Heart right ventricle (tissue), 16 donors: Measurements from ENCODE around the gene IFITM10. TPM values are rescaled to one million over a fixed set of nuclear protein-coding genes. Genes with fewer than 3 reads are reported as not detected.

Experiments
- ATAC-seq, 8 donors: fragments of 200-7000 bp; cut with Tn5 transposase; one replicate each; pipeline ENCODE4 v1.9.1; 2020; ENCODE audit warnings: mild to moderate bottlenecking in 8 of 8, moderate library complexity in 8 of 8, moderate number of reproducible peaks in 1 of 8
- DNase-seq, 2 donors: peaks; one replicate each; pipeline ENCODE4 v3.0.0-alpha.2; 2020
- H3K27ac ChIP-seq, 10 donors: fragments of 200-600 bp; sonication (generic) in 2 of 10; one replicate each; pipeline versions ENCODE4 v1.5.0 to v1.8.0; 2020 to 2022; ENCODE audit warnings: mild to moderate bottlenecking in 3 of 10
- H3K27me3 ChIP-seq, 7 donors: fragments of 200-600 bp; one replicate each; pipeline ENCODE4 v1.8.0; 2021 to 2022; ENCODE audit warnings: mild to moderate bottlenecking in 2 of 7
- H3K36me3 ChIP-seq, 9 donors: fragments of 200-600 bp; sonication (generic) in 1 of 9; one replicate each; pipeline versions ENCODE4 v1.5.0 to v1.8.0; 2020 to 2022; ENCODE audit warnings: mild to moderate bottlenecking in 2 of 9
- H3K4me1 ChIP-seq, 9 donors: fragments of 200-600 bp; sonication (generic) in 1 of 9; one replicate each; pipeline versions ENCODE4 v1.5.0 to v1.8.0; 2020 to 2022; ENCODE audit warnings: mild to moderate bottlenecking in 4 of 9
- H3K4me3 ChIP-seq, 10 donors: fragments of 200-600 bp; sonication (generic) in 2 of 10; one replicate each; pipeline versions ENCODE4 v1.5.0 to v1.8.0; 2020 to 2022; ENCODE audit warnings: mild to moderate bottlenecking in 7 of 10, moderate library complexity in 2 of 10
- H3K9me3 ChIP-seq, 11 donors: fragments of 200-600 bp in 10 of 11; sonication (generic) in 2 of 11; one replicate each; pipeline versions ENCODE4 v1.5.0 to v1.8.0; 2013 to 2022; ENCODE audit warnings: mild to moderate bottlenecking in 2 of 11, control low read depth in 1 of 11, moderate library complexity in 1 of 11
- CTCF ChIP-seq, 9 donors: fragments of 200-600 bp; sonication (generic) in 2 of 9; IDR thresholded peaks; one replicate each; pipeline versions ENCODE4 v1.5.0 to v1.8.0; 2021 to 2022; ENCODE audit warnings: antibody characterized with exemption in 9 of 9, mild to moderate bottlenecking in 5 of 9, moderate library complexity in 1 of 9
- WGBS, 2 donors: extraction: QIAGEN DNeasy Blood & Tissue Kit; methylation state at CpG; one replicate each; pipeline ENCODE4 v1.1.7; 2013; ENCODE audit warnings: inconsistent platforms in 1 of 2; 5-methylcytosine and 5-hydroxymethylcytosine counted together
- intact Hi-C, 10 donors: fragments of 100-400 bp; cut with DNase I; formaldehyde crosslinking; loops; one replicate each; pipeline versions ENCODE4 v1.11.1 to v1.14.2; 2022
- polyA plus RNA-seq, 2 donors: library from polyadenylated mRNA; stranded (reverse); fragments of 200-250 nt; gene quantifications; one replicate each; pipeline ENCODE4 v1.2.3, GENCODE V29; 2013
- total RNA-seq, 10 donors: library from RNA; stranded (reverse); fragmentation: NEBNext Ultra II Directional in 3 of 10; extraction: Animal tissue kit (Norgen Biotek cat#: 25700) in 3 of 10; gene quantifications; one replicate each; pipeline versions ENCODE4 v1.2.1 to v1.2.4, GENCODE V29; 2021 to 2023
- donor health status: Arrhythmogenic right ventricular cardiomyopathy.
- donor health status: ischemic (EF 13 %, LVEDD 7.1; RV severe dilation, severe dysfunction).
- donor health status: healthy with polysubstance abuse.
- donor health status: DM: no; HTN: yes; CAD: no.
- donor health status: DM: no; HTN: no; CAD: no.
- donor health status: ischemic (EF 25% LVEDD 6.9; RV normal size, moderate dysfunction).
- donor health status: ischemic (EF 25% LVEDD 5.7; RV mildly dilated, moderate dysfunction).
- donor health status: healthy.
- donor health status: DM: yes; HTN: yes; CAD: no.
- donor health status: Ischemic cardiomyopathy.
- donor health status: ischemic (EF 35%, LVEDD 5.7; RV mildly dilated, moderate dysfunction).
- donor health status: nonischemic (EF 11% LVEDD 7.7; RV severe dilation, severe dysfunction).
- donor health status: DM: yes; HTN: yes; CAD: no.
- donor health status: PGD.
- donor health status: ischemic (EF 29% LVEDD 5.4; RV normal size, mild dysfunction).
- donor health status: nonischemic (EF 23%, LVEDD 6.1; RV moderate dilation, normal function).

IFITM10 gene
- total and polyA plus RNA-seq, 12 donors = 0.07 to 2.4 (median 0.42) TPM

- Histone ChIP-seq H3K4me1 (no peaks in the 10 kb centered on the region), H3K27me3 (peaks cover 5 to 80% (median 47%) of the 10 kb centered on the region in 7 donors), H3K9me3 (peaks cover 0 to 24% (median 0%) of the 10 kb centered on the region in 11 donors), H3K4me3 (no peak overlapping the region), H3K36me3 (no peaks in the 10 kb centered on the region), H3K27ac (no peak overlapping the region)
- 83 to 88% methylated on average over 6 of the region's 6 CpGs for WGBS, 2 donors
- intact Hi-C loops = no loop called here
- ATAC-seq = no peak
- no peak for TF ChIP-seq CTCF (IDR thresholded peaks at IDR 0.05)
- no peak for DNase-seq
These were observed 13.2 kb downstream of the IFITM10 start for GRCh38 chr11:1737080-1737757.

GRCh38 chr11:1736447-1736992, 13.9 kb downstream of the IFITM10 start:
- Histone ChIP-seq H3K27ac (no peak overlapping the region), H3K4me3 (no peak overlapping the region), H3K9me3 (peaks cover 0 to 24% (median 0%) of the 10 kb centered on the region in 11 donors), H3K36me3 (no peaks in the 10 kb centered on the region), H3K27me3 (peaks cover 5 to 87% (median 53%) of the 10 kb centered on the region in 7 donors), H3K4me1 (no peaks in the 10 kb centered on the region)
- 61 to 62% methylated on average over 3 of the region's 3 CpGs for WGBS, 2 donors
- no peak for ATAC-seq
- intact Hi-C loops = no loop called here
- TF ChIP-seq CTCF (IDR thresholded peaks at IDR 0.05) = no peak
- DNase-seq = no peak

- H3K4me1 ChIP-seq = no peaks in the 10 kb centered on the region
- ATAC-seq = no peak
- TF ChIP-seq CTCF (IDR thresholded peaks at IDR 0.05) = no peak
- H3K27ac ChIP-seq = no peak overlapping the region
- H3K9me3 ChIP-seq = peaks cover 0 to 24% (median 0%) of the 10 kb centered on the region in 11 donors
- intact Hi-C loops = no loop called here
- H3K27me3 ChIP-seq = peaks cover 5 to 95% (median 56%) of the 10 kb centered on the region in 7 donors
- no peak overlapping the region for H3K4me3 ChIP-seq
- H3K36me3 ChIP-seq = no peaks in the 10 kb centered on the region
- 76 to 78% methylated on average over 16 of the region's 16 CpGs for WGBS, 2 donors
- DNase-seq = no peak
These were observed 15.1 kb downstream of the IFITM10 start for GRCh38 chr11:1735271-1735670.

- Histone ChIP-seq H3K9me3 (peaks cover 0 to 24% (median 0%) of the 10 kb centered on the region in 11 donors), H3K4me1 (no peaks in the 10 kb centered on the region), H3K36me3 (no peaks in the 10 kb centered on the region), H3K27me3 (peaks cover 5 to 94% (median 62%) of the 10 kb centered on the region in 7 donors), H3K27ac (no peak overlapping the region), H3K4me3 (no peak overlapping the region)
- 53 to 57% methylated on average over 10 of the region's 10 CpGs for WGBS, 2 donors
- ATAC-seq = no peak
- DNase-seq = no peak
- intact Hi-C loops = no loop called here
- no peak for TF ChIP-seq CTCF (IDR thresholded peaks at IDR 0.05)
These were observed 15.7 kb downstream of the IFITM10 start for GRCh38 chr11:1734641-1735081.
